Activated CD8-positive, alpha-beta memory T cell treated with anti-CD3 and anti-CD28 coated beads, Interleukin-2, amount 10 ng/mL, durations not matched to agents 7 days and 5 days (primary cell): ENCODE data around the gene OR7C2. TPM values are rescaled to one million over a fixed set of nuclear protein-coding genes. Genes with fewer than 3 reads are reported as not detected.

Experiments used
- ATAC-seq: fragments of 150-1000 bp; cut with Tn5 transposase; one replicate; pipeline ENCODE4 v1.10.0; 2021; ENCODE audit warnings: moderate library complexity
- CTCF ChIA-PET: fragments of 350-600 bp; sonication (Branson Sonifier 250); formaldehyde crosslinking; loops from one replicate; lab custom pipeline; 2021; ENCODE audit warnings: antibody characterized with exemption; lab: Charles Lee
- DNase-seq: peaks from one replicate; pipeline ENCODE4 v3.0.0-alpha.2; 2020
- H3K27ac Mint-ChIP-seq: one replicate; pipeline ENCODE4 v1.8.0; 2021; ENCODE audit warnings: mild to moderate bottlenecking, mixed read lengths
- H3K27me3 Mint-ChIP-seq: one replicate; pipeline ENCODE4 v1.8.0; 2021; ENCODE audit warnings: mixed read lengths
- H3K36me3 Mint-ChIP-seq: one replicate; pipeline ENCODE4 v1.8.0; 2021; ENCODE audit warnings: mild to moderate bottlenecking, mixed read lengths
- H3K4me1 Mint-ChIP-seq: one replicate; pipeline ENCODE4 v1.8.0; 2021; ENCODE audit warnings: mixed read lengths
- H3K4me3 Mint-ChIP-seq: one replicate; pipeline ENCODE4 v1.8.0; 2021; ENCODE audit warnings: mild to moderate bottlenecking, moderate library complexity, mixed read lengths
- H3K9me3 Mint-ChIP-seq: one replicate; pipeline ENCODE4 v1.8.0; 2022; ENCODE audit warnings: low read depth, mixed read lengths
- total RNA-seq, 2 experiments: library from RNA; stranded (reverse); gene quantifications; one replicate each; pipeline ENCODE4 v1.2.3, GENCODE V29; 2021

Gene OR7C2
- total RNA-seq, 2 experiments from 2014 or later = not detected

DNA sequence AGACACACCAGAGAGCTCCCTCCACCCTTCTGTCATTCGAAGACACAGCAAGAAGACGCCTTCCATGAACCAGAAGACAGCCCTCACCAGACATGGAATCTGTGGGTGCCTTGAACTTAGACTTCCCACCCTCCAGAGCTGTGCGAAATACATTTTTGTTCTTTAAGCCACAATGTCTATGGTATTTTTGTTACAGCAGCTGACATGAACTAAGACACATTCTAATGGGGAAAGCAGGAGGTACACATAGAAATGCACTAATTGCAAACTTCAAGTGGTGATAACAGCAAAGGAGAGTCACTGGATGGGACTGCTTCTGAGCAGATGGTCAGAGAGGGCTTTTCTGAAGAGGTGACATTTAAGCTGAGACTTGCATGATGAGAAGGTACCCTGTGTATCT is 16.2 kb downstream of the OR7C2 start:
- ATAC-seq (no peak), DNase-seq (no peak)
- Mint-ChIP-seq H3K36me3 (no peaks in the 10 kb centered on the region), H3K4me3 (no peak overlapping the region), H3K9me3 (peaks cover 4% of the 10 kb centered on the region), H3K27me3 (no peaks in the 10 kb centered on the region), H3K4me1 (no peaks in the 10 kb centered on the region), H3K27ac (no peak overlapping the region)
- CTCF ChIA-PET = no interaction called here

GRCh38 chr19:14959263-14959662 is 18.0 kb downstream of the OR7C2 start:
- Mint-ChIP-seq H3K4me1 (no peaks in the 10 kb centered on the region), H3K9me3 (peaks cover 4% of the 10 kb centered on the region), H3K4me3 (no peak overlapping the region), H3K36me3 (no peaks in the 10 kb centered on the region), H3K27ac (no peak overlapping the region), H3K27me3 (no peaks in the 10 kb centered on the region)
- no peak for ATAC-seq
- CTCF ChIA-PET = no interaction called here
- no peak for DNase-seq

DNA sequence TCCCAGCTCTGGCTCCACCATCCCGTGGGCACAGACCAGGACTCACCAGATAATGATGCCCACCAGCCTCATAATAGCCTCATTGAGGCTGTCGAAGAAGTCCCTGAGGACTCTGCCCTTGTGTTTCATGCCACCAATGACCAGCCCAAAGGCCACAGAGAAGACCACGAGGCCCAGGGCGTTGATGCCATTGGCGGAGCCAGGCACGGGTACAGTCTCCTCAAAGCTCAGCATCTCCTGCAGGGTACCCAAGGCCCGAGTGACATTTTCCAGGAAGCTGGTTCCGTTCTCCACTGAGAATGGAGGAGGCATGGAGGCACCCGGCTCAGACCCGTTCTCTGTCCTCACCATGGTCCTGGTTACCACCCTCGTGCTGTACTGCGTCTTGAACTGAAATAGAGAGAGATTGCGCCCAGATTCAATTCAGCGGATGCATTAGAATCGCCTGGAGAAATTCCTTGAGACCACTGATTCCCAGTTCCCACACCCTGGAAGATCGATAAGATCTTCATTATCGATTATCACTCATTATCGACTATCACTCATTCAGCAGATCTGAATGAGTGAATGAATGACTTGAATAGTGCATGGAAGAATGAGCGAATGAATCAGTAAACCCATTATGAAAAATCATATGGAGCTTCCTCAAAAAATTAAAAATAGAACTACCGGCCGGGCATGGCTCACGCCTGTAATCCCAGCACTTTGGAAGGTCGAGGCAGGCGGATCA is 20.8 kb downstream of the OR7C2 start:
- DNase-seq = no peak
- no peak for ATAC-seq
- CTCF ChIA-PET = no interaction called here
- H3K36me3 Mint-ChIP-seq = no peaks in the 10 kb centered on the region
- H3K27me3 Mint-ChIP-seq = no peaks in the 10 kb centered on the region
- H3K4me3 Mint-ChIP-seq = no peak overlapping the region
- H3K9me3 Mint-ChIP-seq = peaks cover 4% of the 10 kb centered on the region
- H3K27ac Mint-ChIP-seq = no peak overlapping the region
- H3K4me1 Mint-ChIP-seq = no peaks in the 10 kb centered on the region

- H3K4me3 Mint-ChIP-seq = no peak overlapping the region
- CTCF ChIA-PET = no interaction called here
- no peaks in the 10 kb centered on the region for H3K4me1 Mint-ChIP-seq
- no peaks in the 10 kb centered on the region for H3K9me3 Mint-ChIP-seq
- DNase-seq = no peak
- ATAC-seq = no peak
- H3K27me3 Mint-ChIP-seq = no peaks in the 10 kb centered on the region
- H3K36me3 Mint-ChIP-seq = no peaks in the 10 kb centered on the region
- H3K27ac Mint-ChIP-seq = no peak overlapping the region
These were observed 27.0 kb downstream of the OR7C2 start for GRCh38 chr19:14968247-14968646.

GRCh38 chr19:14971474-14971873 is 30.2 kb downstream of the OR7C2 start:
- H3K4me3 Mint-ChIP-seq = no peak overlapping the region
- H3K4me1 Mint-ChIP-seq = no peaks in the 10 kb centered on the region
- CTCF ChIA-PET = no interaction called here
- H3K36me3 Mint-ChIP-seq = no peaks in the 10 kb centered on the region
- no peaks in the 10 kb centered on the region for H3K27me3 Mint-ChIP-seq
- H3K9me3 Mint-ChIP-seq = no peaks in the 10 kb centered on the region
- no peak overlapping the region for H3K27ac Mint-ChIP-seq
- ATAC-seq (no peak), DNase-seq (no peak)

DNA sequence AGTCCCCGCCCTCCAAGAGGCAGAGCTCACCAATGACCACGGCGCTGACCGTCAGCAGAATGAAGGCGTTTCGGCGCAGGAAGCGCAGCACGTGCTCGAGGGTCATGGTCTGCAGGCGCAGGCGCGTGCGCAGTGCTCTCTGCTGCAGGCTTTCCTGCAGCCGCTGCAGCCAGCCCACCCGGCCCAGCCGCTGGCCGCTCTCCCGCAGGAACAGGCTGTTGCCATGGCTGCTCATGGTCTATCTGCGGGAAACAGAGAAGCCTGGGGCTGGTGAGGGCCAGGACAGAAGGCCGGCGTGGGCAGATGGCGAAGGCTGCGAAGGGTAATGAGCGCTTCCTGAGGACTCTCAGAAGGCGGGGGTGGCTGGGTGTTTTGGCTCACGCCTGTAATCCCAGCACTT is 31.4 kb downstream of the OR7C2 start:
- CTCF ChIA-PET = no interaction called here
- no peak overlapping the region for H3K4me3 Mint-ChIP-seq
- H3K36me3 Mint-ChIP-seq = no peaks in the 10 kb centered on the region
- no peaks in the 10 kb centered on the region for H3K9me3 Mint-ChIP-seq
- H3K27ac Mint-ChIP-seq = no peak overlapping the region
- no peaks in the 10 kb centered on the region for H3K4me1 Mint-ChIP-seq
- DNase-seq = no peak
- peaks cover 4% of the 10 kb centered on the region for H3K27me3 Mint-ChIP-seq
- no peak for ATAC-seq

- Mint-ChIP-seq H3K9me3 (no peaks in the 10 kb centered on the region), H3K27ac (no peak overlapping the region), H3K4me3 (no peak overlapping the region), H3K36me3 (no peaks in the 10 kb centered on the region), H3K4me1 (no peaks in the 10 kb centered on the region), H3K27me3 (peaks cover 17% of the 10 kb centered on the region)
- CTCF ChIA-PET = no interaction called here
- DNase-seq = no peak
- ATAC-seq = no peak
These were observed 33.2 kb downstream of the OR7C2 start for GRCh38 chr19:14974488-14974887.

- Mint-ChIP-seq H3K27me3 (peaks cover 30% of the 10 kb centered on the region), H3K4me3 (no peak overlapping the region), H3K27ac (no peak overlapping the region), H3K36me3 (no peaks in the 10 kb centered on the region), H3K4me1 (no peaks in the 10 kb centered on the region), H3K9me3 (no peaks in the 10 kb centered on the region)
- ATAC-seq = no peak
- no peak for DNase-seq
- CTCF ChIA-PET = no interaction called here
These were observed 35.8 kb downstream of the OR7C2 start for GRCh38 chr19:14977128-14977527.

DNA sequence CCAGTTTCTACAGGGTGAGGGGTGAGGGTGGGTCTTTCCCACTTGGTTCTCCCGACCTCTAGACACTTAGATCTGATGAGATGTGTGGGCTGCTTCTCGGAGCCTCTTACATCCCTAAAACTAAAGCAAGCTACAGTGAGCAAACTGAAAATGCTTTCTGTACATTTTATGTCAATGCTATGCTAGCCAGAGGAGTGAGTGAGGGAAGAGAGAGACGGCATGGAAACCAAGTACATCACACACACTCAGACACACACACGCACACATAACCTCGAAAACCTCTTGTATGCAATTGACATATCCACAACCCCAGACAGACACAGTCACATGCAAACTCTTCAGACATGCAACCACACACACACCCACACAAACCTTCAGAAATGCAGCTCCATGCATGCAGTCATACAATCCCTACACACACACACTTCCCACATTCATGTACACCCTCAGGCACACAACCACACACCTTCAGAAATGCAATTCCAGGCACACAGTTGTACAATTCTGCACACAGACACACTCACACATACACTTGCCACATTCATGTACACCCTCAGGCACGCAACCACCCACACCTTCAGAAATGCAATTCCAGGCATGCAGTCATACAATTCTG is 37.0 kb downstream of the OR7C2 start:
- DNase-seq (no peak), ATAC-seq (no peak)
- Mint-ChIP-seq H3K36me3 (no peaks in the 10 kb centered on the region), H3K9me3 (no peaks in the 10 kb centered on the region), H3K27me3 (peaks cover 33% of the 10 kb centered on the region), H3K27ac (no peak overlapping the region), H3K4me1 (no peaks in the 10 kb centered on the region), H3K4me3 (no peak overlapping the region)
- CTCF ChIA-PET = no interaction called here

GRCh38 chr19:14979476-14980255 is 38.4 kb downstream of the OR7C2 start, which contains the start of gene SLC1A6:
Gene SLC1A6, minus strand, starts transcription at chr19:14979864. Its CDS starts 6,954 bp downstream, at chr19:14972910.
- Mint-ChIP-seq H3K36me3 (no peaks in the 10 kb centered on the region), H3K9me3 (no peaks in the 10 kb centered on the region), H3K27me3 (peaks cover 33% of the 10 kb centered on the region), H3K27ac (no peak within 1 kb of the TSS), H3K4me1 (no peaks in the 10 kb centered on the region), H3K4me3 (no peak within 1 kb of the TSS)
- CTCF ChIA-PET = no interaction called here
- DNase-seq (no peak), ATAC-seq (no peak)

GRCh38 chr19:14985133-14985532 is 43.8 kb downstream of the OR7C2 start:
- no peaks in the 10 kb centered on the region for H3K4me1 Mint-ChIP-seq
- H3K36me3 Mint-ChIP-seq = no peaks in the 10 kb centered on the region
- peaks cover 14% of the 10 kb centered on the region for H3K27me3 Mint-ChIP-seq
- H3K27ac Mint-ChIP-seq = no peak overlapping the region
- H3K4me3 Mint-ChIP-seq = no peak overlapping the region
- no peak for ATAC-seq
- no peak for DNase-seq
- H3K9me3 Mint-ChIP-seq = no peaks in the 10 kb centered on the region
- CTCF ChIA-PET = no interaction called here
